Stimulated activated CD4-positive, alpha-beta T cell treated with anti-CD3 and anti-CD28 coated beads, Interleukin-12 subunit alpha, Interleukin-12 subunit beta, amount 100 ng/mL, for 48 hours (primary cell): ENCODE results near the gene AGPS.

ENCODE experiments used
- DNase-seq, 3 donors: peaks; one replicate each; pipeline ENCODE4 v3.0.0-alpha.2; 2020; ENCODE audit warnings: low read depth in 2 of 3, low spot score in 1 of 3

AGPS gene

DNA sequence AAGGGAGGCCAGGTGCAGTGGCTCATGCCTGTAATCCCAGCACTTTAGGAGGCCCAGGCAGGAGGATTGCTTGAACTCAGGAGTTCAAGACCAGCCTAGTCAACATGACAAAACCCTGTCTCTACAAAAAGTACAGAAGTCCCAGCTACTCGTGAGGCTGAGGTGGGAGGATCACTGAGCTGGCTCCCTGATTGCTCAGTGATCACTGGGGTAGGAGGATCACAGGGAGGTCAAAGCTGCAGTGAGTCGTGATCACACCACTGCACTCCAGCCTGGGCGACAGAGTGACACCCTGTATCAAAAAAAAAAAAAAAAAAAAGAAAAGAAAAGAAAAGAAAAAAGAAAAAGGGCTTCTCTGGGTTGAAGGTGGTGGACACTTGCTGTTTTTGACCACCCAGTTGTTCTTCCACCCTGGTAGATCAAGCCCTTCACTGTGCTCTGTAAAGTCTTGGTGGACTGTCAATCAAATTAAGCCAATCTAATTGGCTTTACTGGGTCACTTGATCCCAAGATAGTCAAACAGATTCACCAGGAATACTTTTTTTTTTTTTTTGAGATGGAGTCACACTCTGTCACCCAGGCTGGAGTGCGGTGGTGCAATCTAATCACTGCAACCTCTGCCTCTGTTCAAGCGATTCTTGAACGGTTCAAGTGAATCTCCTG lies 191.6 kb downstream of the AGPS start:
- no peak for DNase-seq

DNA sequence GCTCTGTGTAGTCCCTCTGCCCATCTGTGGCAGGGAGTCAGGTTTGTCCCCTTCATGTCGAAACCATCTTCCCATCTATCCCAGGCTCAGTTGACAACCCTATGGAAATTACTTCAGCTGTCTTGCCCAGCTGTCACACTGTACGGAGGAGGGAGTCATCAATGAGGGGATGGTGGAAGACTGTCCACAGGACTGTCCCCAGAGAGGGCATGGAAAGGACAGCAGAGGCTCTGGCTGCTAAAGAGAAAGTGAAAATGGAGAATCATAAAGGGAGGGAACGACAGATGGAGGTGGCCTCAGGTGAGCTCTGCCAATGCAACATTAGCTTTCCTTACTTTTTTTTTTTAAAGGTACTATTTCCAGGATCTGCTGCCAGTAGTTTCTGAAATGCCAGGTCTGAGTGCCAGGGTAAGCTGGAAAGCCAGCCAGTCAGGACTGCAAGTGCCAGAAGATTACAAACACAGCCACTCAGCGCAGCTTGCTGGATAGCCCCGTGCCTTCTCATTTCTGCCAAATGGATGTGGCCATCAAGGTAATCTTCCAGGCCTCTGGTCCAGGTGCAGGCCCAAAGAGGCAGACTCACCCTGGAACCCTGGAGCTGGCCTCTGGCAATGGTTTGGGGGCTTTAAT lies 192.8 kb downstream of the AGPS start:
- DNase-seq, result no peak

DNA sequence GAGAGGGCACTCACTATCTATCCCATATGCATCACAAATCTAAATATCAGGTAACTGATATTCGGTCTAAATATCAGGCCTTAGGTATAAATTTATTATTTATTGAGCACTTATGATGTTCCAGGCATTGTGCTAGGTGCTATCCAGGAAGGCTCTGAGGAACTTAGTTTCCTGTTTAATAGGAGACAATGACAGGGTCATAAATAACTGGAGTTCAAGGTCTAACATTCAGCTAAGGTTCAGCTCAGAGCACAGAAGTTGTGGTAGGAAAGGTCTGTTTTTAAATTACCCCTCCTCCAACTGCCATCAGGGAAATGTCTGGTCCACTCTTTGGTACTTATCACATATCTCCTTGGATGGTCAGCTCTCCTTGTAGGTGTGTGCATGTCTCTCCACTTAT lies 193.6 kb downstream of the AGPS start:
- no peak for DNase-seq

DNA sequence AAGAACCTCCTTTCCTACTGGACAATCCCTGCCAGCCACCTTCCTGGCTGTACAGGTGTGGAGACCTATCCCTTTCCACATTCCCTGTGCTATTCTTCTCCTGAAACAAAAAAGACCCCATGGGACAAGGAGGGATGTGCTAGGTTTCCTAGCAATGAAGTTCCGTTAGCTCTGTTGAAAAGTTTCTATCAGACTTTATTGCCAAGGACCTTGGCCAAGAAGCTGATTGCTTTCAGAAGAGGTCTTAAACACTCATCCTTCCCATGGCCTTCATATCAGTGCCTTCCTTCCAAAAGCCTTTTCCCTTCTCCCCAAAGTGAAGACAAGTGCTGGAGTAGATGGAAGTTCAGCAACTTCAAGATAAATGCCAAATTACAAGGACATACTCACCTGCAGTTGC lies 194.8 kb downstream of the AGPS start:
- DNase-seq, result no peak

DNA sequence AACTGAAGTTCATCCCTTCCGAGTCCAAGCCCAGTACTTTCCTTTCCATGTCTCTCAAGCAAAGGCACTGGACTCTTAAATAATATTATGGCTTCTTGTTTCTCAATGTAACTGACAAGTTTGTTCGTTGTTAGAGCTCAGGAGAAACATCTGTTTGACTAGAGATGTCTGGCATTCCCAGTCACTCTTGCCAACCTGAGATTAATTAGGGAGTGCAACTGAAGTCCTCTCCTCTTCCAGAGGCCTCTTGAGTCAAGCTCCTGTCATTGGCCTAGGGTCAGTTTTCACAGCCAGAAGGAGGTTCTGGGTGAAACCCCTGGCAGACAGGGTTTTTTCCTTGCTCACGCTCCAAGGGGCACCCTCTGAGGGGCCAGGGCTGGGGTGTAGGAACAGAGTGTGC lies 196.1 kb downstream of the AGPS start:
- DNase-seq, result no peak

DNA sequence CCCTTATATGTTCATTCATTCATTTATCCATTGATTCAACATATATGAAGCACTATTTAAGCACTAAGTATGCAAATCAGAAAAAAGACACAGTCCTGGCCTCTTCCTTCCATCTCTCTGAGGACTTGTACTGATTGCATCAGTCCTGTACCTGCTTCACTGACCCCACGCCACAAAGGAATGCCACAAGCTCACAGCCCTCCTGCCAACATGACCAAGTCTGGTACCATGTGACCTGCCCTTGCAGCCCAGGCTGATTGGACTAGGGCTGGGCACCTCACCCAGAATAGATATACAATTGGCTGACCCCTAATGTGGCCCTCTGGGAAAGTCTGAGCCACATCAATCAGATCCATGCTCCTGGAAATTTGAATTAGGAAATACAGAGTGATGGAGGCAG lies 196.6 kb downstream of the AGPS start:
- DNase-seq, result no peak

DNA sequence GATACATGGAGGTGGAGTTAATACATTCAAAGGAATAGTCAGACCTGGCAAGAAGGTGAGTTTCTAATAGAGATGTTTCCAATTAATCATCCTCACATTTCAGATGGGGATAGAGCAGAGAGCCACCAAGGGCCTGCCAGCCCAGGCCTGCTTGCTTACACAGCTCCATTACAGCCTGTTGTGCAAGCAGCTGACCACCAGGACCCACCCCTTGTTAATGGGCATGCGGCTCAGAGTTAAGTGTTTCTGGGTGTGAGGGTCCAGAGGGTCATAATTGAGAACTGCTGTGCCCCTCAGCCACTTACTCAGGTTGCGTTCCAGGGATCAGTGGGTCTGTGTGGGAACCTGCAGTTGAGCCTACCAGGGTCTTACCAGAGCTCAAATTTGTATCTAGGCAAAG lies 199.8 kb downstream of the AGPS start:
- DNase-seq, result no peak

DNA sequence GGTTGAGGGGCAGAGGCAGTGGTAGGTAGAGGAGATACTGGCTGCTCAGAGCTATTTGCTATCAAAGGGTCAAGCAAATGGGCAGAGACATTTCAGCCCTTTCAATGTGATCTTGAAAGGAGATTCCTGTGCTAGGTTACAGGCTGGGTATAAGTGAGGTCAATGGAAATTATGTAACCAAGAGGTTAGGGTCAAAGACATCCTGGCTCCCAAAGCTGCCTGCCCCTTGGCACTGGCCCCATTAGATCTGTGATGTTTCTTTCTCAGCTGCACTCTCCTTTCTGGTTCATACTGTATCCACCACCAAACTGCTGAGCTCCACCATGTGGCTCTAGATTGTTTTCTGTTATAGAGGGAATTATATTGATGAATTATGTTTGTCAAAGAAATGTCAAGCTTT lies 200.4 kb downstream of the AGPS start:
- no peak for DNase-seq

DNA sequence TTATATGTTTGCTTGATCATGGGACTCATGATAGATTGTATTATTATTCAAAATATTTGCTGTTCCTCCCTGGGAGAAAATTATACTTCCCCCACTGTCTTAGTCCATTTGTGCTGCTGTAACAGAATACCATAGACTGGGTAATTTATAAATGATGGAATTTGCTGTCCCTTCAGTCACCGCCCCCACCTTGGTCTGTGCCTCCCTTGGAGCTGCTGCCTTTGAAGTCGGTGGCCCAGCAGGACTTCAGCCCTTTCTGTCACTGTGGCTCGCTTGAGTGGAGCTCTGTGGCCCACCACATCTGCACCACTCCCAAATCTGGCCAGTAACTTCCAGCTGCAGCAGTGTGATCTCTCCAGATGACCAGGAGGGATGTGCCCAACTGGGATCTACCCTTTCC lies 200.8 kb downstream of the AGPS start:
- no peak for DNase-seq
